ENCODE results near the gene NSUN6.

NSUN6 gene

GRCh38 chr10:18651324-18652007 lies at the start of gene NSUN6:
Gene NSUN6 (minus strand): TSS chr10:18651587. CDS start chr10:18651203, 384 bp downstream.
- in situ Hi-C loops (cut with MboI; ENCODE audit: low sequenced_read_pairs): no loop called here

GRCh38 chr10:18699849-18700840 lies 48.8 kb upstream of the NSUN6 start:
- in situ Hi-C loops (cut with MboI; ENCODE audit: low sequenced_read_pairs): no loop called here

GRCh38 chr10:18690541-18690940 lies 39.2 kb upstream of the NSUN6 start:
- in situ Hi-C loops (cut with MboI; ENCODE audit: low sequenced_read_pairs): no loop called here

- in situ Hi-C loops (cut with MboI; ENCODE audit: low sequenced_read_pairs): no loop called here
Measured at GRCh38 chr10:18689498-18689897, 38.1 kb upstream of the NSUN6 start.

- in situ Hi-C loops (cut with MboI; ENCODE audit: low sequenced_read_pairs): no loop called here
Measured at GRCh38 chr10:18687706-18688105, 36.3 kb upstream of the NSUN6 start.

- in situ Hi-C loops (cut with MboI; ENCODE audit: low sequenced_read_pairs): no loop called here
Measured at GRCh38 chr10:18687195-18687594, 35.8 kb upstream of the NSUN6 start.

- in situ Hi-C loops (cut with MboI; ENCODE audit: low sequenced_read_pairs): no loop called here
Measured at GRCh38 chr10:18685555-18685954, 34.2 kb upstream of the NSUN6 start.

- in situ Hi-C loops (cut with MboI; ENCODE audit: low sequenced_read_pairs): no loop called here
Measured at GRCh38 chr10:18684953-18685352, 33.6 kb upstream of the NSUN6 start.

GRCh38 chr10:18684416-18684815 lies 33.0 kb upstream of the NSUN6 start:
- in situ Hi-C loops (cut with MboI; ENCODE audit: low sequenced_read_pairs): no loop called here

GRCh38 chr10:18683427-18683826 lies 32.0 kb upstream of the NSUN6 start:
- in situ Hi-C loops (cut with MboI; ENCODE audit: low sequenced_read_pairs): no loop called here

- in situ Hi-C loops (cut with MboI; ENCODE audit: low sequenced_read_pairs): no loop called here
Measured at GRCh38 chr10:18681971-18682411, 30.6 kb upstream of the NSUN6 start.

- in situ Hi-C loops (cut with MboI; ENCODE audit: low sequenced_read_pairs): no loop called here
Measured at GRCh38 chr10:18681366-18681765, 30.0 kb upstream of the NSUN6 start.

- in situ Hi-C loops (cut with MboI; ENCODE audit: low sequenced_read_pairs): no loop called here
Measured at GRCh38 chr10:18680754-18681153, 29.4 kb upstream of the NSUN6 start.

- in situ Hi-C loops (cut with MboI; ENCODE audit: low sequenced_read_pairs): no loop called here
Measured at GRCh38 chr10:18675086-18675801, 23.9 kb upstream of the NSUN6 start.

- in situ Hi-C loops (cut with MboI; ENCODE audit: low sequenced_read_pairs): no loop called here
Measured at GRCh38 chr10:18668026-18668425, 16.6 kb upstream of the NSUN6 start.

GRCh38 chr10:18666810-18667209 lies 15.4 kb upstream of the NSUN6 start:
- in situ Hi-C loops (cut with MboI; ENCODE audit: low sequenced_read_pairs): no loop called here

GRCh38 chr10:18665815-18666558 lies 14.6 kb upstream of the NSUN6 start:
- in situ Hi-C loops (cut with MboI; ENCODE audit: low sequenced_read_pairs): no loop called here

- in situ Hi-C loops (cut with MboI; ENCODE audit: low sequenced_read_pairs): no loop called here
Measured at GRCh38 chr10:18664841-18665478, 13.6 kb upstream of the NSUN6 start.

GRCh38 chr10:18660816-18661431 lies 9.5 kb upstream of the NSUN6 start:
- in situ Hi-C loops (cut with MboI; ENCODE audit: low sequenced_read_pairs): no loop called here

All from HL-60/S4 treated with retinoic acid at 250 ng/mL for 4 days and 3 days (cell line).